Keratinocyte (primary cell): ENCODE data around the gene ERFE. TPM values are rescaled to one million over a fixed set of nuclear protein-coding genes. Genes with fewer than 3 reads are reported as not detected.

ENCODE experiments used
- DNase-seq: peaks from one replicate; pipeline ENCODE4 v3.0.0-alpha.2; 2011; ENCODE audit warnings: low read depth, missing footprints, low spot score
- FAIRE-seq: peaks from 2 replicates; lab custom pipeline; 2011; peaks lifted over from hg19 to GRCh38; lab: Jason Lieb, UNC
- H2AFZ ChIP-seq: 2 replicates; pipeline ENCODE4 v1.6.0; 2012; ENCODE audit warnings: low read length, control low read depth, inconsistent platforms; ENCODE audit not compliant: control insufficient read depth
- H3K27ac ChIP-seq: 2 replicates; pipeline ENCODE4 v1.5.1; 2011; ENCODE audit warnings: low read length; ENCODE audit not compliant: control insufficient read depth, insufficient read depth
- H3K27me3 ChIP-seq: 3 replicates; pipeline ENCODE4 v1.6.0; 2011; ENCODE audit warnings: low read length; ENCODE audit not compliant: control insufficient read depth, insufficient read depth; ENCODE audit errors: extremely low read depth
- H3K36me3 ChIP-seq, 2 experiments: 2 replicates in 1 of 2; 3 replicates in 1 of 2; pipeline ENCODE4 v1.5.1; 2011; ENCODE audit warnings: low read length in 2 of 2, mild to moderate bottlenecking in 1 of 2; ENCODE audit not compliant: control insufficient read depth in 2 of 2, insufficient read depth in 2 of 2; ENCODE audit errors: extremely low read depth in 1 of 2
- H3K4me1 ChIP-seq: 3 replicates; pipeline ENCODE4 v1.5.1; 2011; ENCODE audit warnings: low read length; ENCODE audit not compliant: control insufficient read depth, insufficient read depth; ENCODE audit errors: extremely low read depth
- H3K4me2 ChIP-seq: 3 replicates; pipeline ENCODE4 v1.6.0; 2011; ENCODE audit warnings: low read depth, low read length; ENCODE audit not compliant: control insufficient read depth, insufficient read depth; ENCODE audit errors: extremely low read depth
- H3K4me3 ChIP-seq, 3 experiments: fragments of 200-600 bp in 1 of 3; sonication (generic) in 1 of 3; 2 replicates in 2 of 3; 3 replicates in 1 of 3; pipeline ENCODE4 v1.5.1; 2011 to 2016; ENCODE audit warnings: low read length in 3 of 3, mild to moderate bottlenecking in 3 of 3, control low read depth in 2 of 3, inconsistent platforms in 1 of 3, low read depth in 1 of 3, mixed read lengths in 1 of 3, mixed run types in 1 of 3, moderate library complexity in 1 of 3; ENCODE audit not compliant: control insufficient read depth in 2 of 3, insufficient read depth in 2 of 3; ENCODE audit errors: extremely low read depth in 1 of 3
- H3K79me2 ChIP-seq: 2 replicates; pipeline ENCODE4 v1.6.0; 2012; ENCODE audit warnings: low read length; ENCODE audit not compliant: control insufficient read depth, insufficient read depth
- H3K9ac ChIP-seq: 3 replicates; pipeline ENCODE4 v1.6.0; 2011; ENCODE audit warnings: low read length; ENCODE audit not compliant: control insufficient read depth, insufficient read depth; ENCODE audit errors: extremely low read depth
- H3K9me1 ChIP-seq: 3 replicates; pipeline ENCODE4 v1.6.0; 2011; ENCODE audit warnings: low read length; ENCODE audit not compliant: control insufficient read depth, insufficient read depth; ENCODE audit errors: extremely low read depth
- H3K9me3 ChIP-seq: 2 replicates; pipeline ENCODE4 v1.5.1; 2012; ENCODE audit warnings: low read depth, low read length; ENCODE audit not compliant: control insufficient read depth
- H4K20me1 ChIP-seq: 3 replicates; pipeline ENCODE4 v1.6.0; 2011; ENCODE audit warnings: low read length; ENCODE audit not compliant: control insufficient read depth, insufficient read depth; ENCODE audit errors: extremely low read depth
- CTCF ChIP-seq, 3 experiments: IDR thresholded peaks in 1 of 3; conservative IDR thresholded peaks in 1 of 3; optimal IDR thresholded peaks in 1 of 3; 2 replicates in 2 of 3; 3 replicates in 1 of 3; pipeline versions ENCODE3 to v1.5.1; 2011; ENCODE audit warnings: low read length in 3 of 3, mild to moderate bottlenecking in 3 of 3, moderate library complexity in 2 of 3, control low read depth in 1 of 3, inconsistent platforms in 1 of 3; ENCODE audit not compliant: insufficient read depth in 2 of 3; ENCODE audit errors: extremely low read depth in 1 of 3
- EZH2 ChIP-seq: IDR thresholded peaks from one replicate; pipeline ENCODE4 v1.6.1; 2012; ENCODE audit warnings: inconsistent platforms, mild to moderate bottlenecking, low read length, moderate library complexity
- dilution Hi-C: fragments of 300-500 bp; cut with MboI; formaldehyde crosslinking; loops from one replicate; pipeline ENCODE4 v1.7.0; 2020; ENCODE audit warnings: low sequenced_read_pairs; ENCODE audit not compliant: extremely low pct_ligation_motif_present
- polyA plus RNA-seq, 5 experiments: library from polyadenylated mRNA; depleted of rRNA in 3 of 5; stranded (reverse) in 3 of 5; stranded (forward) in 1 of 5; unstranded in 1 of 5; fragments of >200 nt; gene quantifications; 1 replicate in 1 of 5; 2 replicates in 3 of 5; 3 replicates in 1 of 5; pipeline versions ENCODE4 v1.2.1 to v1.2.3, GENCODE V29; 2011 to 2012; ENCODE audit warnings: missing spikeins in 2 of 5, low read depth in 1 of 5, low replicate concordance in 1 of 5

ERFE gene
- polyA plus RNA-seq, 1 donor (not counting 4 experiments of a cell fraction or from before 2014, with no cell fraction given) = 0.14 TPM

GRCh38 chr2:238133499-238134392, 25.0 kb upstream of the ERFE start:
- no peak overlapping the region for H2AFZ ChIP-seq
- no peaks in the 10 kb centered on the region for H3K36me3 ChIP-seq
- dilution Hi-C loops = no loop called here
- DNase-seq = no peak
- H3K4me2 ChIP-seq = no peak overlapping the region
- no peak overlapping the region for H3K27ac ChIP-seq
- no peaks in the 10 kb centered on the region for H3K9me3 ChIP-seq
- H3K9me1 ChIP-seq = no peaks in the 10 kb centered on the region
- H3K9ac ChIP-seq = no peak overlapping the region
- no peak overlapping the region for H3K4me3 ChIP-seq
- FAIRE-seq = no peak
- TF ChIP-seq CTCF (optimal IDR thresholded peaks at IDR 0.05 in 1 of 3, IDR thresholded peaks at IDR 0.05 in 1 of 3, conservative IDR thresholded peaks at IDR 0.05 in 1 of 3; ENCODE audit: extremely low read depth in 1 of 3, insufficient read depth in 2 of 3, low read length in 3 of 3) = no peak
- no peak for TF ChIP-seq EZH2
- H4K20me1 ChIP-seq = no peaks in the 10 kb centered on the region
- peaks cover 5% of the 10 kb centered on the region for H3K27me3 ChIP-seq
- no peaks in the 10 kb centered on the region for H3K4me1 ChIP-seq
- H3K79me2 ChIP-seq = no peaks in the 10 kb centered on the region

- no peak overlapping the region for H3K4me2 ChIP-seq
- dilution Hi-C loops = no loop called here
- DNase-seq = no peak
- FAIRE-seq = no peak
- H3K9ac ChIP-seq = no peak overlapping the region
- no peak for TF ChIP-seq EZH2
- TF ChIP-seq CTCF (optimal IDR thresholded peaks at IDR 0.05 in 1 of 3, IDR thresholded peaks at IDR 0.05 in 1 of 3, conservative IDR thresholded peaks at IDR 0.05 in 1 of 3; ENCODE audit: extremely low read depth in 1 of 3, insufficient read depth in 2 of 3, low read length in 3 of 3) = no peak
- no peaks in the 10 kb centered on the region for H3K9me3 ChIP-seq
- no peaks in the 10 kb centered on the region for H3K79me2 ChIP-seq
- H3K36me3 ChIP-seq = no peaks in the 10 kb centered on the region
- no peaks in the 10 kb centered on the region for H3K4me1 ChIP-seq
- H2AFZ ChIP-seq = no peak overlapping the region
- H3K27ac ChIP-seq = no peak overlapping the region
- H3K27me3 ChIP-seq = peaks cover 2% of the 10 kb centered on the region
- H4K20me1 ChIP-seq = no peaks in the 10 kb centered on the region
- H3K9me1 ChIP-seq = no peaks in the 10 kb centered on the region
- no peak overlapping the region for H3K4me3 ChIP-seq
Measured at GRCh38 chr2:238134393-238134785, 24.4 kb upstream of the ERFE start.
